Measurements from ENCODE around the gene ISG15.

GRCh38 chr1:1042835-1043234, 29.5 kb downstream of the ISG15 start:
- TF ChIP-seq CTCF (IDR thresholded peaks at IDR 0.05; ENCODE audit: low read length) (no peak), EZH2 (IDR thresholded peaks at IDR 0.05; ENCODE audit: borderline replicate concordance, low read length) (no peak)
